ENCODE results near the gene FBXO21. TPM values are rescaled to one million over a fixed set of nuclear protein-coding genes. Genes with fewer than 3 reads are reported as not detected.

FBXO21 gene
- total RNA-seq, 2 experiments from 2014 or later = 34.4 to 60.8 TPM

GRCh38 chr12:117118838-117119591, 71.3 kb downstream of the FBXO21 start:
- CTCF ChIA-PET (ENCODE audit: unreplicated experiment) = interaction anchor here (1.1 kb wide), 1 partner anchor 18 kb away, joined by 3 read pairs; no protein-coding TSS in a partner anchor

GRCh38 chr12:117114784-117115183, 75.5 kb downstream of the FBXO21 start:
- H3K36me3 ChIP-seq (ENCODE audit: insufficient read depth, low read length) = no peaks in the 10 kb centered on the region
- CTCF ChIA-PET (ENCODE audit: unreplicated experiment) = interaction anchor here (0.5 kb wide), 1 partner anchor 74 kb away, joined by 3 read pairs; no protein-coding TSS in a partner anchor
- no peaks in the 10 kb centered on the region for H3K9me3 ChIP-seq (ENCODE audit: low read length)
- no peaks in the 10 kb centered on the region for H3K9me2 ChIP-seq (ENCODE audit: insufficient read depth, low read length)
- POLR2A ChIA-PET = interaction anchor here (0.7 to 0.9 kb wide), 3 partner anchors 22 to 153 kb away, joined by 3 read pairs; no protein-coding TSS in a partner anchor
- H2AFZ ChIP-seq (ENCODE audit: low read length) = no peak overlapping the region
- H3K27ac ChIP-seq (ENCODE audit: low read depth, low read length, poor library complexity, severe bottlenecking) = no peak overlapping the region
- no peak overlapping the region for H3K4me3 ChIP-seq (ENCODE audit: low read depth, low read length, poor library complexity, severe bottlenecking)
- BruUV-seq (replicated peaks) = no TSS peak
- no peak for DNase-seq (ENCODE audit: low spot score)
- no peaks in the 10 kb centered on the region for H3K79me2 ChIP-seq (ENCODE audit: insufficient read depth, low read depth, low read length)
- intact Hi-C loops (cut with micrococcal nuclease; ENCODE audit: unreplicated experiment) = loop anchor here (10.0 kb wide), 1 partner anchor 230 kb away; the partner anchor contains the start of gene HRK
- no peaks in the 10 kb centered on the region for H4K20me1 ChIP-seq (ENCODE audit: insufficient read depth, low read length)
- no peak overlapping the region for H3K4me2 ChIP-seq (ENCODE audit: low read length)
- TF ChIP-seq CTCF (conservative IDR thresholded peaks at IDR 0.05; ENCODE audit: low read length) (no peak), EZH2phosphoT487 (IDR thresholded peaks at IDR 0.05; ENCODE audit: borderline replicate concordance, low read depth, low read length) (no peak)
- peaks cover 4% of the 10 kb centered on the region for H3K4me1 ChIP-seq (ENCODE audit: insufficient read depth, low read length, poor library complexity, severe bottlenecking)

More at GRCh38 chr12:117118838-117119591, 71.3 kb downstream of the FBXO21 start:
- Histone ChIP-seq H3K4me3 (ENCODE audit: low read depth, low read length, poor library complexity, severe bottlenecking) (no peak overlapping the region), H2AFZ (ENCODE audit: low read length) (0 out of 2 replicates have a peak overlapping the region, but pooled peaks have one; percentile 4), H3K4me1 (ENCODE audit: insufficient read depth, low read length, poor library complexity, severe bottlenecking) (no peaks in the 10 kb centered on the region), H3K9me2 (ENCODE audit: insufficient read depth, low read length) (no peaks in the 10 kb centered on the region), H3K27ac (ENCODE audit: low read depth, low read length, poor library complexity, severe bottlenecking) (no peak overlapping the region), H3K4me2 (ENCODE audit: low read length) (no peak overlapping the region), H3K79me2 (ENCODE audit: insufficient read depth, low read depth, low read length) (no peaks in the 10 kb centered on the region), H3K9me3 (ENCODE audit: low read length) (no peaks in the 10 kb centered on the region), H3K36me3 (ENCODE audit: insufficient read depth, low read length) (no peaks in the 10 kb centered on the region), H4K20me1 (ENCODE audit: insufficient read depth, low read length) (no peaks in the 10 kb centered on the region)
- no TSS peak for BruUV-seq (replicated peaks)
- no peak for TF ChIP-seq CTCF (conservative IDR thresholded peaks at IDR 0.05; ENCODE audit: low read length)
- TF ChIP-seq EZH2phosphoT487 (IDR thresholded peaks at IDR 0.05; ENCODE audit: borderline replicate concordance, low read depth, low read length) = no peak
- no peak for DNase-seq (ENCODE audit: low spot score)
- intact Hi-C loops (cut with micrococcal nuclease; ENCODE audit: unreplicated experiment) = loop anchor here (1.0 to 10.0 kb wide), 4 partner anchors 84 to 416 kb away; partner anchors contain the start of gene HRK
- POLR2A ChIA-PET = interaction anchor here (0.6 to 0.7 kb wide), 2 partner anchors 63 to 415 kb away, joined by 3 to 4 read pairs; no protein-coding TSS in a partner anchor

All from OCI-LY7 (cell line).